D721Med (cell line): ENCODE data around the gene SNCA.

Source experiments
- DNase-seq: peaks from one replicate; pipeline ENCODE4 v3.0.0; 2011; ENCODE audit warnings: low spot score; ENCODE audit not compliant: insufficient read length
- FAIRE-seq: peaks from 2 replicates; lab custom pipeline; 2011; peaks lifted over from hg19 to GRCh38; lab: Jason Lieb, UNC
- CTCF ChIP-seq: IDR thresholded peaks from 2 replicates; pipeline ENCODE4 v1.5.1; 2012; ENCODE audit warnings: mild to moderate bottlenecking, control low read depth; ENCODE audit not compliant: insufficient read depth; ENCODE audit errors: missing control alignments

The SNCA gene

DNA sequence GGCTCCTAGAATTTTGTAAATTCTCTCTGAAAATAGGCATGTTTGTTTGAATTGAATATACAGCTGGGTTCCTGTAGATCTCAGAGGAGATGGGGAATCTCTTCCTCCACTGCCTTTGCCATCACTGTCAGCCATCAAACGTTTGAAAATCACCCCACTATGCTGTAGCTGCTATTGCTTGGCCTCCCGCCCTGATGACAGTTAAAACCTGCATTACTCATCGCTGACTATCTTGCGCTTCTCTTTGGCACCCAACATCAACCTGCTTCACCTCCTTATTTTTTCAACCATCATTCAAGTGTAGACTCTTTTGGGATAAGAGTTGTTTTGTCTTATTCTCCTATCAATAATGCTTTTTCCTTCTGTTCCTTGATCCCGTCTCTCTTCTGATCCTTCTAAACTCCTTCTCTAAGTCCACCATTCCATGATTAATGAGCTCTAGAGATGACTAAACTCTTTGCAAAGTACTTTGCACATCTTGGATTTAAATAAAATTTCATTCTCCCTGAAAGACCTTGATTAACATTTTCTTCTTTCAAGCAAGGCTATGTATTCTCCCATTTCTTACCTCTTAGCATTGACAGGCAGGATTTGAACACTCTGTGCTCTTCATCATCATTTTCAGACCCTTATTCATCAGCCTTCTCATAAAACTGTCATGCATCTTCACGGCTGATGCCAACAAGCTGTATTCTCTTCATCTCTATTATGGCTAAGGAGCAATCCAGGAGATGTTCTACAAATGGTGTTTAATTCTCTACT is 133.0 kb downstream of the SNCA start:
- FAIRE-seq (no peak), DNase-seq (no peak)
- no peak for TF ChIP-seq CTCF

- FAIRE-seq: no peak
These were observed 136.1 kb downstream of the SNCA start for GRCh38 chr4:89700766-89701423.

DNA sequence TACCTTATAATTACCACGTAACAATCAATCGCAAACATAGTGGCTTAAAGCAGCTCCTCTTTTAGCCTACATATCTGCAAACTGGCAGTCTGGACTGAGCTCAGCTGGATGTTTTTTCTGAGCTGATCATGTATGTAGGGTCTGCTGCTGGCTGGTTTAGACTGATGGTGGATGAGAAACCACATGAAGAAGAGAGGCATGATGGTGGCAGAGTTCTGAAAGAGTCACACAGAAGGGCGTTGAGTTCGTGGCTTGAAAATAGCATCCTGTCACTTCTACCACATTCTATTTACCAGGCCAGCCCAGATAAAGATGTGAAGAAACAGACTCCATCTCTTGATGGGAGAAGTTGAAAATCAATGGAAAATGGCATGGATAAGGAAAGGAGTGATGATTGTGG is 151.3 kb downstream of the SNCA start:
- DNase-seq (no peak), FAIRE-seq (no peak)
- TF ChIP-seq CTCF: no peak

More at GRCh38 chr4:89700766-89701423, 136.1 kb downstream of the SNCA start:
- no peak for DNase-seq
- no peak for TF ChIP-seq CTCF

DNA sequence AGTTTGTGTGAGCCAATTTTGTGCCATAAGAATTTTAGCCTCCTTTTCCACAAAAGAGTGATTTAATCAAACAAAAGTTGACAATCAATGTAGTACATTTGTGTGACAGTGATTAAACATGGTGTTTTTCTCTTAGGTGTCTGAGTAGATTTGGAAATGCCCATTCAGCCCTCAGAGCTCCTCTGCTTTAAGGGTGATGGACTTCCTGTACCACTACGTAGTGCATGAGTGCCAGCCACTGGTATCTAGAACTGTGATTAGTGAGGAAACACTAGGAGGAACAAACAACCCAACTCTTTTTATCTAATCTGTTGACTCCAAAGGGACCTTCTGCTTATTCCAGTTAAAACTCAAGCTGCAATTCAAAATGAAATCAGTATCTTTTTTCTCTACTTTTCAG is 151.7 kb downstream of the SNCA start:
- TF ChIP-seq CTCF: no peak
- FAIRE-seq (no peak), DNase-seq (no peak)

- FAIRE-seq: no peak
These were observed 152.4 kb downstream of the SNCA start for GRCh38 chr4:89684536-89684935.

DNA sequence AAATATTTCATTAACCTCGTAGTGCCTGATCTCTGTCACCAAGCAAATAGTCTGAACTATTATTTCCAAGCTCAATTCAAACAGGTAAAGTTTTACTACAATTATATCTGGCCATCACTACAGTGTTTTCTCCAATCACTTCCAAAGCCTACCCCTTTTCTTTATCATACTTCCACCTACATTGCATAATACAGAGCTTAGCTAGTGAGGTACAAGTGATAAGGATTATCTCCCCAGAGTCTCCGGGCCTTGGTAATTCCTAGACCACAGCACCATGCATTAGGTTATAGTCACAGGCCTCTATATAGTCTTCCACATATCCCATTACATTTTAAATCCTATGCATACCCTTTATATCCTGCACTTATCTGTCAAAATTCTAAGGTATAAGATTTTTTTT is 154.2 kb downstream of the SNCA start:
- no peak for TF ChIP-seq CTCF
- FAIRE-seq (no peak), DNase-seq (no peak)

More at GRCh38 chr4:89684536-89684935, 152.4 kb downstream of the SNCA start:
- no peak for TF ChIP-seq CTCF
- no peak for DNase-seq

DNA sequence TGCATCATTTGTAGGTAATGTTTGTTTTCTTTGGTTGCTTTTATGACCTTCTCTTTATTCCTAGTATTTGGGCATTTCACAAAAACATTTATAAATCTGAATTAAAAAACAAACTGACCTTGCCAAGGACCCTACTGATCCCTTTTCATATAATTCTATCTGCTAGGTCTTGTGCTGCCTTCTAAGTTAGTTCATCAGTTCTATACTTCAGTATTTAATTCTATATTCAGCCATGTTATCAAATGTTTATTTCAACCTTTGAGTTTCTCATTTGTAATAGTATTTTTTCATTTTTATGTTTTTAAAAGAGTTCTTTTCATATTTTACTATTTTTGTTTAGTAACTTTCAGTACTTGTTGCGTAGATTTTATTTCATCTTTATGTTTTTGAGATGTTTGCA is 155.3 kb downstream of the SNCA start:
- TF ChIP-seq CTCF: no peak
- no peak for DNase-seq
- no peak for FAIRE-seq
